IPS-18c (cell line): ENCODE measurements around the gene PALMD.

Source experiments
- H3K4me3 ChIP-seq: 2 replicates; pipeline ENCODE4 v1.7.0; 2013; ENCODE audit warnings: low read depth, mild to moderate bottlenecking, low read length, moderate library complexity; ENCODE audit not compliant: insufficient read depth
- H3K9me3 ChIP-seq: one replicate; pipeline ENCODE4 v1.6.1; 2013; ENCODE audit warnings: mild to moderate bottlenecking, low read length, moderate library complexity; ENCODE audit not compliant: control insufficient read depth, insufficient read depth

Gene PALMD

GRCh38 chr1:99707535-99708142, 61.7 kb downstream of the PALMD start:
- H3K4me3 ChIP-seq: no peak overlapping the region
- H3K9me3 ChIP-seq: no peaks in the 10 kb centered on the region

- Histone ChIP-seq H3K9me3 (no peaks in the 10 kb centered on the region), H3K4me3 (no peak overlapping the region)
Measured at GRCh38 chr1:99710994-99711393, 65.1 kb downstream of the PALMD start.

- H3K4me3 ChIP-seq: no peak overlapping the region
- no peaks in the 10 kb centered on the region for H3K9me3 ChIP-seq
Measured at GRCh38 chr1:99713006-99713405, 67.1 kb downstream of the PALMD start.

- no peak overlapping the region for H3K4me3 ChIP-seq
- no peaks in the 10 kb centered on the region for H3K9me3 ChIP-seq
Measured at GRCh38 chr1:99717005-99717404, 71.1 kb downstream of the PALMD start.

GRCh38 chr1:99723251-99723650, 77.3 kb downstream of the PALMD start:
- Histone ChIP-seq H3K4me3 (no peak overlapping the region), H3K9me3 (no peaks in the 10 kb centered on the region)

- Histone ChIP-seq H3K9me3 (no peaks in the 10 kb centered on the region), H3K4me3 (no peak overlapping the region)
Measured at GRCh38 chr1:99725996-99726395, 80.1 kb downstream of the PALMD start.

- Histone ChIP-seq H3K9me3 (no peaks in the 10 kb centered on the region), H3K4me3 (no peak overlapping the region)
Measured at GRCh38 chr1:99726407-99726806, 80.5 kb downstream of the PALMD start.

GRCh38 chr1:99726818-99727217, 80.9 kb downstream of the PALMD start:
- Histone ChIP-seq H3K9me3 (no peaks in the 10 kb centered on the region), H3K4me3 (no peak overlapping the region)

GRCh38 chr1:99727575-99728185, 81.8 kb downstream of the PALMD start:
- Histone ChIP-seq H3K9me3 (no peaks in the 10 kb centered on the region), H3K4me3 (no peak overlapping the region)

- H3K9me3 ChIP-seq: no peaks in the 10 kb centered on the region
- H3K4me3 ChIP-seq: no peak overlapping the region
Measured at GRCh38 chr1:99728494-99729235, 82.8 kb downstream of the PALMD start.

- Histone ChIP-seq H3K4me3 (no peak overlapping the region), H3K9me3 (no peaks in the 10 kb centered on the region)
Measured at GRCh38 chr1:99731384-99731783, 85.5 kb downstream of the PALMD start.

GRCh38 chr1:99735852-99736251, 89.9 kb downstream of the PALMD start:
- H3K4me3 ChIP-seq: no peak overlapping the region
- H3K9me3 ChIP-seq: no peaks in the 10 kb centered on the region

GRCh38 chr1:99737016-99737415, 91.1 kb downstream of the PALMD start:
- Histone ChIP-seq H3K4me3 (no peak overlapping the region), H3K9me3 (no peaks in the 10 kb centered on the region)

- Histone ChIP-seq H3K9me3 (no peaks in the 10 kb centered on the region), H3K4me3 (no peak overlapping the region)
Measured at GRCh38 chr1:99738858-99739465, 93.0 kb downstream of the PALMD start.

- no peak overlapping the region for H3K4me3 ChIP-seq
- no peaks in the 10 kb centered on the region for H3K9me3 ChIP-seq
Measured at GRCh38 chr1:99740141-99740540, 94.2 kb downstream of the PALMD start.
